ENCODE measurements around the gene NFATC2.

The NFATC2 gene

DNA sequence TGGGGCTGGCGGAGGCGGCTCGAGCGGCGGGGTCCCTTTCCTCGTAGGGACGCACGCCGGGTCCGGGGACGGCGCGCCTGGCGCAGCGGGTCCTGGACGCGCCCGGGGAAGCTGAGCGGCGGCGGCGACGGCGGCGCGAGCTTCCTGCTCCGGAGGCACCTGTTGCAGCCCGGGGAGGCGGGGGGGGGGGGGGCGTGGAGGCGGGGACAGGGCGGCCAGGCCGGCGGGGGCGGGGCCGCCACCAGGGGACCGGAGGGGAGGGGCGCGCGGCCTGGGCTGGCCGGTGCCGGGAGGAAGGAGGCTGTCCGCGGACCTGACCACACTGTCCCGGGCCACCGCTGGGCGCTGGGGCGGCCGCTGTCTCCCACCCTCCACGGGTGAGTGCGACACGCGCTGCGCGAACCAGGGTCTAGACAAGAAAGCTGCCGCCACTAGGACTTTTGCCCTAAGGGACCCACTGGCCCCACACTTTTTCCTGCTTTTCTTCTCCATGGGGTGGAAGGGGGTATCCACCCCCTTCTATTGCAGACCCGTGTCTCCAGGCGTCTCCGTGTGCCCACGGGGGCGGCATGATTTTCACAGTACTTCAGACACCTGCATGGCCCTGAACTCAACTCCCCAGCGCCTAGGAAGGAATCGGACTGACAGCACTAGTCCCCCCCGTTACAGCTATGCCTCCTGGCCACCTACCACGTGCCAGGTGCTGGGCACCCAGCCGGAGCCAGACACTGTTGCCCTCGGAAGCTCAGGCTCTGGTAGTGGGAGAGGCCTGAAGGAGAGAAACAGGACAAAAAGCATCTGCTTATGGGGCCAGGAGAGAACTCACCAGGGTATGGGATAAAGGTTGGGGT is at the start of gene NFATC2:
TSS of gene NFATC2 (minus strand) at position 149 of the 851 bp plus-strand sequence. CDS start 220 bp downstream, outside the sequence.
- no peaks in the 10 kb centered on the region for H3K36me3 ChIP-seq (ENCODE audit: insufficient read depth, low read length)
- H3K9ac ChIP-seq (ENCODE audit: low read depth, low read length) = peak within 1 kb of the TSS; percentile 56; the same call in 1 of the 2 replicates
- no peaks in the 10 kb centered on the region; the same call in 1 of the 2 replicates for H3K4me1 ChIP-seq (ENCODE audit: insufficient read depth, low read length)
- H3K9me3 ChIP-seq (ENCODE audit: control insufficient read depth, insufficient read depth, low read length) = no peaks in the 10 kb centered on the region

DNA sequence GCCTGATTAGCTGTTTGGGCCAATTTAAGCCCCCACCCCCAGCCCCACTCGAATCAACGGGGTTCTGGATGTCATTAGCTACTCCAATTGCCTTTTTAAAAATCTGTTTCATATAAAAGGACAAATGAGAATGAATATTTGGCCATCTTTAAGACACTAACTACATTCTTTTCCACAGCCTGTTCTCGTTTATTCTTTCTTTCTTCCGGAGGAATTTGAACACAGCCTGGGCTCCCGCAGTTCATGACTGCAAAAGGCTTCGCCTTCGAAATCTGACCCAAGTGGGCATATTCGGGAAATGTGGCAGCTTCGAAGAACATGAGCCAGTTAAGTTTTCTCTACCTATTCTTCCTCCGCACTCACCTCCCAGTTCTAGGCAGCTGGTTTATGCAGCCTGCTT is 49.4 kb upstream of the NFATC2 start:
- Histone ChIP-seq H3K4me1 (ENCODE audit: insufficient read depth, low read length) (no peaks in the 10 kb centered on the region; the same call in 1 of the 2 replicates), H3K36me3 (ENCODE audit: insufficient read depth, low read length) (no peaks in the 10 kb centered on the region), H3K9ac (ENCODE audit: low read depth, low read length) (no peak overlapping the region), H3K9me3 (ENCODE audit: control insufficient read depth, insufficient read depth, low read length) (no peaks in the 10 kb centered on the region)

DNA sequence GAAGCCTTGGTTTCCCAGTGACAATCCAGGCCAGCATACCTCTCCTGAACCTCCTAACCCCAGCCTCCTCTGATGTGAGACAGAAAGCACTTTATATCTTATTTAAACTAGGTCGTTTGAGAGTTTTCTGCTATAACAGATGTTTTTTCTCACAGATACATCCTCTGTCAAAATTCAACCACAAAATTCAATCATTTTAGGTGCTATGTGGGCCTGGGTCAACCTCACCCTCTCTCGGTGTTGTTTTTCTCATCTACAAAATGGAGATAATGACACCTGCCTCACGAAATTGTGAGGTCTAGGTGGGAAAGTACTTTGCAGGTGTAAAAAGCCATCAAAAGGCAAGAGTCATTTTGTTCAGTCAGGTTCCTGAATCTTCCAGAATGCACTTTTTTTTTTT is 46.2 kb upstream of the NFATC2 start:
- Histone ChIP-seq H3K4me1 (ENCODE audit: insufficient read depth, low read length) (no peaks in the 10 kb centered on the region), H3K9me3 (ENCODE audit: control insufficient read depth, insufficient read depth, low read length) (no peaks in the 10 kb centered on the region), H3K9ac (ENCODE audit: low read depth, low read length) (no peak overlapping the region), H3K36me3 (ENCODE audit: insufficient read depth, low read length) (no peaks in the 10 kb centered on the region)

DNA sequence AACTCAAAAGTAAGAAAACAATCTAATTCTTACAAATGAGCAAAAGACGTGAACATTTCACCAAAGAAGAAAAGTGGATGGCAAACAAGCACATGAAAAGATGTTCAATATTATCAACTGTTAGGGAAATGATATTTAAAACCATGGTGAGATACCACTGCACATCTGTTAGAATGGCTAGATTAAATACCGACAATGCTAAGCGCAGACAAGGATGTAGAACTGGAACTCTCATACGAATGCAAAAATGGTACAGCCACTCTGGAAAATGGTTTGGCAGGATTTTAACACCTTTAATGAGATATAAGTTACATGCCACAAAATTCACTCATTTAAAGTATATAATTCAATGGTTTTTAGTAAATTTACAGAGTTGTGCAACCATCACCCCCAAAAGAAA is 44.6 kb upstream of the NFATC2 start:
- Histone ChIP-seq H3K36me3 (ENCODE audit: insufficient read depth, low read length) (no peaks in the 10 kb centered on the region), H3K9ac (ENCODE audit: low read depth, low read length) (no peak overlapping the region), H3K9me3 (ENCODE audit: control insufficient read depth, insufficient read depth, low read length) (no peaks in the 10 kb centered on the region), H3K4me1 (ENCODE audit: insufficient read depth, low read length) (no peaks in the 10 kb centered on the region)

DNA sequence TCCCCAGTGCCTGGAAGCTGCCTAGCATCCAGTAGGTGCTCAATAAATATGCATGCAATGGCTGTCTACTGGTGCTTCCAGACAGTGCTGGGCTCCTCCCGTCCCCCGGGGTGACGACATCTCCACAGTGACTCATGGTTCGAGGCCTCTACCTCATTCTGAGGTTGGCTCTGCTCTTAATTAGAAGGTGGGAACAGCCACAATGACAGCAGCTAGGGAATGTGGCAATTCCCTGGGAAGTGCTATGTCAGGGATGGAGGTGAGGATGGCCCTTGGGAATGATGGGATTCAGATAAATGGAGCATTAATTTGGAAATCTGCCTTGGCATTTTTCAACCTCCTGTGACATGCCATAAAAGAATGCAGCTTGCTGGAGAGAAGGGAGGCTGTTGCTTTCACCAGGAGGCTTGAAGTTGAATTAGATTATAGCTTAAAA is 43.5 kb upstream of the NFATC2 start:
- H3K36me3 ChIP-seq (ENCODE audit: insufficient read depth, low read length) = no peaks in the 10 kb centered on the region
- no peaks in the 10 kb centered on the region for H3K9me3 ChIP-seq (ENCODE audit: control insufficient read depth, insufficient read depth, low read length)
- H3K4me1 ChIP-seq (ENCODE audit: insufficient read depth, low read length) = no peaks in the 10 kb centered on the region
- no peak overlapping the region for H3K9ac ChIP-seq (ENCODE audit: low read depth, low read length)

DNA sequence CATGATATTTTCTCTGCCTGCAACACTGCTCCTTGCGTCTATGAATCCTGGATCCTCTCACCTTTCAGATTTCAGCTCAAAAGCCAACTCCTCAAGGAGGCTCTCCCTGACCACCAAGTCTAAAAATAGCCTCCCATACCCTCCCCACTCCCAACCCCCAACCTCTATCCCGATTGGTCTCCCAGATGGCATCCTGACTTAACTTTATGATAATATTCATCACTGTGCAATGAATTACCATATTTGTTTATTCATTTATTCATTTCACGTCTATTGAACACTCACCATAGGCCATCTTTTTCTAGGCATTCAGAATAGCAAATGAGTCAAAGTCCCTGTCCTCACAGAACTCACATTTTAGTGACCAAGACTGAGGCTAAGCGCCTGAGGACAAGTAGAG is 42.6 kb upstream of the NFATC2 start:
- no peaks in the 10 kb centered on the region for H3K4me1 ChIP-seq (ENCODE audit: insufficient read depth, low read length)
- H3K9me3 ChIP-seq (ENCODE audit: control insufficient read depth, insufficient read depth, low read length) = no peaks in the 10 kb centered on the region
- H3K36me3 ChIP-seq (ENCODE audit: insufficient read depth, low read length) = no peaks in the 10 kb centered on the region
- no peak overlapping the region for H3K9ac ChIP-seq (ENCODE audit: low read depth, low read length)

DNA sequence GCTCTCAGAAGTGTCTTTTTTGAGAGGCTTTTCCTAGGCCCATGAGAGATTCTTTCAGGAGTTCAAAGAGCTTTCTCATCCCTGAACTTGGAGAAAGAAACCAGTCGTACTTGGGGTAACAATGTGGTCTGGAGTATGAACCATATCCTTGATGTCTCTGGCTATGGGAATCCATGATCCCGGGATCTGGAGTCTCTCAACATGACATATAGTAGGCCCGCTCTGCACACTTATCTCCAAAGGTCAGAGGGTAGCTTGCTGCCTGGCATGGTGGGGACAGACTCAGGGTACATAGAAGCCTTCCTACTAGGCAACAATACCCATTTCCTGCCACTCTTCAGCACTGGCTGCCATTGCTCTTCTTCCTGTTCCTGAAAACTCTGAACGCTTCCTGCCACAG is 42.2 kb upstream of the NFATC2 start:
- Histone ChIP-seq H3K36me3 (ENCODE audit: insufficient read depth, low read length) (no peaks in the 10 kb centered on the region), H3K9ac (ENCODE audit: low read depth, low read length) (no peak overlapping the region), H3K9me3 (ENCODE audit: control insufficient read depth, insufficient read depth, low read length) (no peaks in the 10 kb centered on the region), H3K4me1 (ENCODE audit: insufficient read depth, low read length) (no peaks in the 10 kb centered on the region)

DNA sequence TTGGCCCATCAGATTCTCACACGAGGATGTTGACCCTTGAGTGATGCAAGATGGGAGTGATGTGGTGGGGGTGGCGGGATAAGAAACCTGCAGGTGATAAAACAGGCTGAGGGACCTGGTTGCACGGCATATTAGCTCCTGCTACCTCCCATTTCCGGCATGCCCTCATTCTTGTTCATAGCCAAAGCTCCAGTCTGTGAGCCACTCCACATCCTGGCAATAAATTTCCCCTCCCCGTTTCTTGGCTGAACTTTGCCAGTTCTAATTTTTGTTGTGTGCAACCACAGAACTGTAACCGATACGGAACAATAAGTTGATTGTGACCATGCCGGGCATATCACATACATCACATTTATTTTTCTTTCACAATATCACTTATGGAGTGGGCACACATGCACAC is 41.6 kb upstream of the NFATC2 start:
- Histone ChIP-seq H3K9me3 (ENCODE audit: control insufficient read depth, insufficient read depth, low read length) (no peaks in the 10 kb centered on the region), H3K4me1 (ENCODE audit: insufficient read depth, low read length) (no peaks in the 10 kb centered on the region), H3K36me3 (ENCODE audit: insufficient read depth, low read length) (no peaks in the 10 kb centered on the region), H3K9ac (ENCODE audit: low read depth, low read length) (no peak overlapping the region)

DNA sequence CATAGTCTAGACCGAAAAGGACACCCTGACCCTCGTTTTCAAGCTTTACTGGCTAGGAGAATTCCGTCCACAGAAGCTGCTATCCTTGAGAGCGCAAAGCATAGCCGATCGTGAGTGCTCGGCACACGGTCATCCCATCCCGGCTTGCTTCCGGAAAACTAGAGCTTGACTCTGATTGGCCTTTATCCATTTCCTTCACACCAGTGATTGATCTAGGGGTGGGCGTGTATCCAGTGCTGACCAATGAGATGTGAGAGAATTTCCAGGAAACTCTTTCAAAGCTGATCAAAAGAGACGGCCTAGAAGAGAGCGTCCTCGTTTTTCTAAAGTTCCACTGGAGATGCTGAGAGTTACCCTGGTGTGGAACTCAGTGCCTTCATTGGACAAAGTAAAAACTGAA is 41.0 kb upstream of the NFATC2 start:
- no peaks in the 10 kb centered on the region for H3K9me3 ChIP-seq (ENCODE audit: control insufficient read depth, insufficient read depth, low read length)
- no peaks in the 10 kb centered on the region for H3K4me1 ChIP-seq (ENCODE audit: insufficient read depth, low read length)
- H3K9ac ChIP-seq (ENCODE audit: low read depth, low read length) = no peak overlapping the region
- no peaks in the 10 kb centered on the region for H3K36me3 ChIP-seq (ENCODE audit: insufficient read depth, low read length)

DNA sequence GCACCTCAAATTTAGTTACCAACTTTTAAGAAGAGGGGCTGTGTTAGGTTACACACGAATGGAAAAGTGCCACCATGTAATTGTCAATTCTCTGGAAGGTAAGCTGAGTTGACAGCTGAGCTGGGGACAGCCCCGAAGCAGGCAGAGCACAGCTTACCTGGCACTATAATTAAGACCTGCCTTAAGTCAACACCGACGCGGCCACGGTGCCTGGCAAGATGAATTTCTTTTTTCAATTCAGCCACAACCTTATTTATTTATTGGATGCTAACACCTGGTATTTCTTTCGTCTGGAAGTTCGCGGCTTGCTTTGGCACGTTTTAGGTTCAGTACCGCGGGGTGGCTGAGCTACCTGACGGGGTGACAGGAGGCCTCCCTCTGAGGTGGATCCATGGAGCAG is 40.6 kb upstream of the NFATC2 start:
- no peak overlapping the region for H3K9ac ChIP-seq (ENCODE audit: low read depth, low read length)
- no peaks in the 10 kb centered on the region for H3K4me1 ChIP-seq (ENCODE audit: insufficient read depth, low read length)
- no peaks in the 10 kb centered on the region for H3K36me3 ChIP-seq (ENCODE audit: insufficient read depth, low read length)
- H3K9me3 ChIP-seq (ENCODE audit: control insufficient read depth, insufficient read depth, low read length) = no peaks in the 10 kb centered on the region

DNA sequence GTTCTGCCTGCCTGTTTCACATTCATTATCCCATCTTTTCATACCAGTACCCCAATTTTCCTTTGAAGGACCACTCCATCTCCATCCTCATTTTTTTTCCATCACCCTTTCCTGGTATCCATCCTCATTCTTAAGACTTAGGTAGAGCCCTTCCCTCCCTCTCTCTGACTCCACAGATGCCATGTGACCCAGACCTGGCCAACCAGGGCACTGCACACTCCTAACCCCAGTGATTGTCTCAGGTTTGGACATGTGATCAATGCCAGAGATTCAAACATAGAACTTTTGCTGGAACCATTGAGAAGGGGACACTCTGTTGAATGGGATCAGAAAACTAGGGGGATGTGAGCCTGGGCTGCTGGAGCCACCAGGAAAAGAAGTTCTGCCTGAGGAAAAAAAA is 39.1 kb upstream of the NFATC2 start:
- no peak overlapping the region for H3K9ac ChIP-seq (ENCODE audit: low read depth, low read length)
- H3K9me3 ChIP-seq (ENCODE audit: control insufficient read depth, insufficient read depth, low read length) = no peaks in the 10 kb centered on the region
- H3K36me3 ChIP-seq (ENCODE audit: insufficient read depth, low read length) = no peaks in the 10 kb centered on the region
- no peaks in the 10 kb centered on the region for H3K4me1 ChIP-seq (ENCODE audit: insufficient read depth, low read length)

DNA sequence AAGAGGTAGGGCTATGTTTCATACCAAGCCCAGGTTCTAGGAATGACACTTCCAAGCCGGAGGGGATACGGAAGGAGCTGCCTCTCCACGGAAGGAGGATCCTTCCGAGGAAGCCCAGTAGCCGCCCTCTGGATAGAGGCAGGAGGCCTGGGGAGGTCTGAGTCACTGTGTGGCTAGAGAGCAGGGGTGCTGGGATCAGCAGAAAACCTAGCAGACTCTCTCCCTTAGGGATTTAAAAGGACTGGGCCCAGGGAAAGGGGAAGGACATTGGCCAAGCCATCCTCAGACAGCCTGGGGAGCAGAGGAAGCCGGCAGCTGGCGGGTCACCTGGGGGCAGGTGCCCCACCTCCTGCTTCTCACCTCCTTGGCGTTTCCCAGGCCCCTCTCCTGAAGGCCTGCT is 36.6 kb upstream of the NFATC2 start:
- Histone ChIP-seq H3K9ac (ENCODE audit: low read depth, low read length) (no peak overlapping the region), H3K4me1 (ENCODE audit: insufficient read depth, low read length) (no peaks in the 10 kb centered on the region), H3K36me3 (ENCODE audit: insufficient read depth, low read length) (no peaks in the 10 kb centered on the region), H3K9me3 (ENCODE audit: control insufficient read depth, insufficient read depth, low read length) (no peaks in the 10 kb centered on the region)

DNA sequence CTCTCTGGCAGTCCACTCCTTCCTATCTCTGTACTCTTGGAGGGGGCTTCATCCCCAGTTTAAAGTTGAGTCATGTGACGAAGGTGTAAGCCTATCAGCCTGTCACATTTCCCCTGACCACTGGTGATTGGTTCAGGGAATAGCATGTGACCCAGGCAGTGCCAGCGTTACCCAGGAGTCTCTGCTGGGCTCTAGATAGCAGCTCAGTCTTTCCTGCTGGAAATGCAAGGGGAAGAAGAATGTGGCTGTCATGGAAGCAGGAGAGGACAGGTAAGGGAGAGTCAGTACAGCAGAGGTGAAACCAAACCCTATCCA is 35.6 kb upstream of the NFATC2 start:
- Histone ChIP-seq H3K9me3 (ENCODE audit: control insufficient read depth, insufficient read depth, low read length) (no peaks in the 10 kb centered on the region), H3K9ac (ENCODE audit: low read depth, low read length) (no peak overlapping the region), H3K4me1 (ENCODE audit: insufficient read depth, low read length) (no peaks in the 10 kb centered on the region), H3K36me3 (ENCODE audit: insufficient read depth, low read length) (no peaks in the 10 kb centered on the region)

DNA sequence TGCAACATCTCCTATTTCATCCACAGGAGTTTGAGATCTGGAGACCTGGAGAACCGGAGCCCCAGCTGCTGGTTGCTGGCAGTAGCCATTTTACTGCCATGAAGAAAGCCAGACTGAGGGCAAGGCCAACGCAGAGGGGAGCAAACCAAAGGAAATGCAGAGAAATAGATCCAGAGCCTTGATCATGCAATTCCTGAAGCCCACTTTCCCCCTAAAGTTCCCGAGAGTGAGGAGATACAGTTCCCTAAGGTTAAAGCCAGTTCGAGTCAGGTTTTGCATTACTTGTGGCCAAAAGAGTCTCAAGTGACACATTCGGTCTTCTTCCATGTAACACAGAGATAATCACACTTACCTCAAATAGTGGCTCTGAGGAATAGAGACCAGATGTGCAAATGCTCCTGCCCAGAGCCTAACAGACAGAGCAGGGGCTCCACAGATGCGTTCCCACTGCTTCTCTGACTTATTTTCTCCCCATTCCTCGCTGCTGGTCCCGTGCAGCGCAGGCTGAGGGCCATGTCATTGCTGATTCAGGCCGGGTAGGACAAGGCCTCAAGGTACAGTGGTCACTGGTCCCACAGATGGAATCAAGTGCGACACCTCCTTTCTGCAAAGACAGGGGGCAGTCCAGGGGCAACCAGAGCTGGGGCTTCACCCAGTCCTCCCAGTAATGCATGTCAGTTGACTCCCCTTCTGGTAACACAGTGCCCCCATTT is 35.1 kb upstream of the NFATC2 start:
- no peaks in the 10 kb centered on the region for H3K9me3 ChIP-seq (ENCODE audit: control insufficient read depth, insufficient read depth, low read length)
- H3K9ac ChIP-seq (ENCODE audit: low read depth, low read length) = no peak overlapping the region
- no peaks in the 10 kb centered on the region for H3K4me1 ChIP-seq (ENCODE audit: insufficient read depth, low read length)
- no peaks in the 10 kb centered on the region for H3K36me3 ChIP-seq (ENCODE audit: insufficient read depth, low read length)

DNA sequence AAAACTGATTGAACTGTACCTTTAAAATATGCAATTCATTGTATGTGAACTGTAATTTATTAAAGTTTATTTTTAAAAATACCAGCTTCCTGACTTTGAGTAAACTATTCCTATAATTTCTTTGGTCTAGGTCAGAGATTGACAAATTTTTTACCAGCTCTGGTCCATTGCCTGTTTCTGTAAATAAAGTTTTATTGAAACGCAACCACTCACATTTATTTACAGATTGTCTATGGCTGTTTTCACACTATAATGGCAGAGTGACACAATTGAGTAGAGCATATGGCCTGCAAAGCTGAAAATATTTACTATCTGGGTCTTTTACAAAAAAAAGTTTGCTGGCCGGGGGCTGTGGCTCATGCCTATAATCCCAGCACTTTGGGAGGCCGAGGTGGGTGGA is 33.0 kb upstream of the NFATC2 start:
- no peaks in the 10 kb centered on the region for H3K36me3 ChIP-seq (ENCODE audit: insufficient read depth, low read length)
- no peak overlapping the region for H3K9ac ChIP-seq (ENCODE audit: low read depth, low read length)
- H3K9me3 ChIP-seq (ENCODE audit: control insufficient read depth, insufficient read depth, low read length) = no peaks in the 10 kb centered on the region
- no peaks in the 10 kb centered on the region for H3K4me1 ChIP-seq (ENCODE audit: insufficient read depth, low read length)
